ENCODE measurements around the gene ZSCAN30.
A peak's percentile ranks its signal among the peaks of the same experiment; 100 is the strongest.

Gene ZSCAN30

DNA sequence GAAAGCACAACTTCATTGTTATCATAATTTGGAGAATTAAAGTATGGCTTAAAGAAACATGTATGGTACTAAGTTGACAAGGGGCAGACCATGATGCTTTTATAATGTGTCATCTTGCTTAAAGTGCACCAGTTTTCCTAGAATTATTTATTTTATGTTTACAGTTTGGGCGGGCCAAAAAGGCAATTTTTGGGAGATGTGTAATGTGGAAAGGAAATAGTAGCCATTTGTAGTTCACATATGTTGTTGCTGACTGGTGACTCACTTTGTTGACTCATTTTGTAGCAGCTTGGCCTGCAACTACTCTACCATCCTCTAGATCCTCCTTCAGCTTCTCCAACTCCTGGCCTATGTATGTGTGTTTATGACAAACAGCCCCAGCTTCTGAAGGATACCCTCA lies 7.7 kb downstream of the ZSCAN30 start:
- DNase-seq (ENCODE audit: low read depth in 2 of 2, low spot score in 1 of 2): no peak

DNA sequence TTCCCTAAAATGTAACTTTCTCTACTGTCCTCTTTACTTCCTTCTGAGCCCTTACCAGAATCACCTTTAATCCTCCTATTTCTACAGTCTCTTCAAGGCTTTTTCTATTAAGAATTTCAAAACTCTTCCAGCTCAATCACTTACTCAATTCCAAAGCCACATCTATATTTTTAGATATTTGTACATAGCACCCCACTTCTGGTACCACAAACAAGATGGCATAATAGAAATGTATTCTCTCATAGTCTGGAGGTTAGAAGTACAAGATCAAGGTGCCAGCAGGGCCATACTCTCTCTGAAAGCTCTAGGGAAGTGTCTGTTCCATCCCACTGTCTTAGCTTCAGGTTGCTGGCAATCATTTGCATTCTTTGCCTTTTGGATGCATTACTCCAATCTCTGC lies 11.1 kb downstream of the ZSCAN30 start:
- DNase-seq (ENCODE audit: low read depth in 2 of 2, low spot score in 1 of 2): no peak

DNA sequence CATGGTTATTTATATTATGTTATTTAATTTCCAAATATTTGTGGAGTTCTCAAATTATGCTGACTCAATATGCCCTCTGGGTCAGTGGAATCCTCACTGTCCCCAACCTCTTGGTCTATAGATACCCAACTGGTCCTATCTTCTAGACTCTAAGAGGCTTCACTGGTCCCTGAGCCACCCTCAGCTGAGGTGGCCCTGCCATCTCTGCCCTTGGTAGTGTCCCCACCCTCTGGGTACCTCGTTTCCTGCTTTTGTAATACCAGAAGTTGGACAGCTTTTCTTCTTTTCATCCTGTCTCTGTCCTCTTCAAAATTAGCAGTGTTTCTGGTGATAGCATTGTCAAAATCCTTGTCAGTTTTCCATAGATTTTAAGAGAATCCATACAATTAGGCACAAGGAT lies 11.9 kb downstream of the ZSCAN30 start:
- DNase-seq (ENCODE audit: low read depth in 2 of 2, low spot score in 1 of 2): no peak

DNA sequence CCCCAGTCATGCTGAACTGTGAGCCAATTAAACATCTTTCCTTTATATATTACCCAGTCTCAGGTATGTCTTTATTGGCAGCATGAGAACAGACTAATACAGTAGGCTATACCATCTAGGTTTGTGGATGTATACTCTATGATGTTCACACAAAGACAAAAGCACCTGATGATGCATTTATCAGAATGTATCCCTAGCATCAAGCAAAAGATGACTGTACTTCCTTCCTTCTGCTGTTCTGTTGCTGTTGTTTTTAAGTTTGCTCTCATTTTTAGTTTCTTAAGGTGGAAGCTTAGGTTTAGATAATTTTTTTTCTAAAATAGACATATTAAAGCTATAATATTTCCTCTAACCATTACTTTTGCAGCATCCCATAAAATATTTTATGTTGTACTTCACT lies 12.4 kb downstream of the ZSCAN30 start:
- DNase-seq (ENCODE audit: low read depth in 2 of 2, low spot score in 1 of 2): no peak

DNA sequence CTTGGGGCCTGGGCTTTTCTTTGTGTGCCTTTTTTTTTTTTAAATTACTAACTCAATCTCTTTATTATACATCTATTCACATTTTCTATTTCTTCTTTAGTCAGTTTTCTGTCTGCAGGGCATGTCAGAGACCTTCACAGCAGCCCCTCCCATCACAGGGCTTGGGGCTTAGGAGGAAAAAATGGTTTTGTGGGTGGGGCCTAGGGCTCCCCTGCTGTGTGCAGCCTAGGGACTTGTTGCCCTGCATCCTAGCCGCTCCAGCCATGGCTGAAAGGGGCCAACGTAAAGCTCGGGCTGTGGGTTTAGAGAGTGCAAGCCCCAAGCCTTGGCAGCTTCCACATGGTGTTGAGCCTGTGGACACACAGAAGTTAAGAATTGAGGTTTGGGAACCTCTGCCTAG lies 13.8 kb downstream of the ZSCAN30 start:
- DNase-seq (ENCODE audit: low read depth in 2 of 2, low spot score in 1 of 2): no peak

DNA sequence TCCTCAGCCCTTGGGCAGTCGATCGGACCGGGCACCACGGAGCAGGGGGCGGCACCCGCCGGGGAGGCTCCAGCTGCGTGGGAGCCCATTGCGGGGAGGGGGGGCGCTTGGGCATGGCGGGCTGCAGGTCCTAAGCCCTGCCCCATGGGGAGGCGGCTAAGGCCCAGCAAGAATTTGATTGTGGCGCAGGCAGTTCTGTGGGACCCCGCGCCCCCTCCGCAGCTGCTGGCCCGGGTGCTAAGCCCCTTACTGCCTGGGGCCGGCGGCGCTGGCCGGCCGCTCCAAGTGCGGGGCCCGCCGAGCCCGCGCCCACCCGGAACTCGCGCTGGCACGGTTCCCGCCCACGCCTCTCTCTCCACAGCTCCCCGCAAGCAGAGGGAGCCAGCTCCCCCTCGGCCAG lies 18.4 kb downstream of the ZSCAN30 start:
- no peak for DNase-seq (ENCODE audit: low read depth in 2 of 2, low spot score in 1 of 2)

DNA sequence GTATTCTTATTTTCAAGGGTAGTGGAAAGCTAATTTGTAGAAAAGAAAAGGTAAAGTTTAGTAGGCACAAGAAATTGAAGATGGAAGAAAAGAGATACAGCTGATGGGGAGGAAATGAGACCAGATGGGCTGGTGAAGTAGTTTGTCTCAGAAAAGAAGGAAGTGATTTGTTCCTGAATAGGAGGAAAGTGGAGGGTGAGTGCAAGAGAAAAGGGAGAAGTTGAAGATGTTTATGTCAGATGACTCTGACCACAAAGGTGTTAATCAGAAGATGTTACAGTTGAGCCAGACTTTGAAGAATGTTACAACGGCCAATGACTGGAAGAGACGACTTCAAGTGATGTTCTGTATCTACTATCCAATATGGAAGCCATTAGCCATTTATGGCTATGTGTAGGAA lies 21.2 kb downstream of the ZSCAN30 start:
- no peak for DNase-seq (ENCODE audit: low read depth in 2 of 2, low spot score in 1 of 2)

DNA sequence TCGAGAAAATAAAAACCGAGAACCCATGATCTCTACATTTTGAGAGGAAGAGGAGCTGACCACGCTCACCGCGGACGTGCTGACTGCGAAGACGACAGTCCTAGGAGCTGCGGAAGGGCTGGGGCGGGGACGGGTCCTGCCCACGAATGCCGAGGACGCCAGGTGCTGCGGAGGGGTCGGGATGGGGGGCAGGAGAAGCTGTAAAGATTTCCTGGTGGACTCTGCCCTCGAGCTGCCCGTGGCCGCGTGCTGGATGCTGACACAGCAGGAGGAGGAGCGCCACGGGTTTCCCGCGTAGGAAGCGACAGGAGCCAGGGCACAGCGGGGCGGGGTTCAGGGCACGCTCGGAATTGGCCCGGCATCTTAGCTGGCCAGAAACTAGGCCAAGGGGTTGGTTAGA lies 22.2 kb downstream of the ZSCAN30 start:
- no peak for DNase-seq (ENCODE audit: low read depth in 2 of 2, low spot score in 1 of 2)

DNA sequence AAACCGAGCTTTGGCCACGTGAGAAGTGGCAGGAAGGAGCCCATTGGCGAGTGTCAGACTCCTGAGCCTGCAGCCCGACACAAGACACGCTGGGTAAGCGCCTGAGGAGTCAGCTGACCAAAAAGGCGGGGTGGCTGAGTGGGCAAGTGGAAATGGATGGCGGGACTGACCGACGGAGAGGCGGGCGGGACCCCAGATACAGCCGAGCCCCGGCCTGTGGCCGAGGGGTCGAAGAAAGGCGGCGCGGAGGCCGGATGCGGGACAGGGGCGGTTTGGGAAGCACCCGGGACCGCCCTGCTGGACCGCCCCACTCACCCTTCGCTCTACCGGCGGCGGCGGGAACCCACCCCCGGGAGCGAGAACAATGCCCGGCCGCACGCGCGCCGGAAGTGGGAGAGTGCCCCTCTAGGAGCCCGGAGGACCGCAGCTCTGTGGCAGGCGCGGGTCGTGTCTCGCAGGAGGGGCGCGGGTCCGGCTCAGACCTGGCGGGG lies 22.8 kb downstream of the ZSCAN30 start:
- peak; percentile 39 to 57 for DNase-seq (ENCODE audit: low read depth in 2 of 2, low spot score in 1 of 2)

DNA sequence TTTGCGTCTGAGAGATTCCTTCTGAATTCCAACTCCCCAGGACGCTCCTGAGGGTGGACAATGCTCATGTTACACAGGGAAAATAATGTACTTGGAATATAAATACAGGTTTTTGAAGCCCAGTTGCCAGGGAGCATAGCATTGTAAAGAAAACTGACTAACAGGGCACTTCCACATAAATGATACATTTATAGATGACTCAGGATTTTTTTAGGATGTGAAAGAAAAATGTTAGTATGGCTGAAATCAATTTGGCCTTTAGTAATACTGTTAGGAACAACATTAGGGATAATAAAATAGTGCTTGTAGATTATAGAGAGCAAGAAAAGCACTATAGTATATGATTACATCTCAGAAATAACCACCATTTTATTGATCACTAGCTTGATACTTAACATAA lies 25.6 kb downstream of the ZSCAN30 start:
- no peak for DNase-seq (ENCODE audit: low read depth in 2 of 2, low spot score in 1 of 2)

DNA sequence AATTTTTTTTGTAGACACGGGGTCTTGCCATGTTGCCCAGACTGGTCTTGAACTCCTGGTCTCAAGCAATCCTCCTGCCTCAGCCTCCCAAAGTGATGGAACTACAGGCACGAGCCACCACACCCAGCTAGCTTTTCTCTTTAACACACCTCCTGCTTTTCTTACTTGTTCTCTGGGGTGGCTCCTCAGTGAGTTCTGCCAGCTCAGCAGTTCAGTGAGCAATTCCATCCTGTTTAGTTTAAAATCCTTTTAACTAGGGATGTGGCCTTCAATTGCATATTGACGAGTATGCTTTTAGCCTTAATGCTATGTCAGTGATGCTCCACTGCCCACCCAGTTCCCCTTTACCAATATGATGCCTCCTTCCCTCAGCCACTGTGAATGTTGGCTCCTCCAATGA lies 33.1 kb downstream of the ZSCAN30 start:
- DNase-seq (ENCODE audit: low read depth in 2 of 2, low spot score in 1 of 2): no peak

DNA sequence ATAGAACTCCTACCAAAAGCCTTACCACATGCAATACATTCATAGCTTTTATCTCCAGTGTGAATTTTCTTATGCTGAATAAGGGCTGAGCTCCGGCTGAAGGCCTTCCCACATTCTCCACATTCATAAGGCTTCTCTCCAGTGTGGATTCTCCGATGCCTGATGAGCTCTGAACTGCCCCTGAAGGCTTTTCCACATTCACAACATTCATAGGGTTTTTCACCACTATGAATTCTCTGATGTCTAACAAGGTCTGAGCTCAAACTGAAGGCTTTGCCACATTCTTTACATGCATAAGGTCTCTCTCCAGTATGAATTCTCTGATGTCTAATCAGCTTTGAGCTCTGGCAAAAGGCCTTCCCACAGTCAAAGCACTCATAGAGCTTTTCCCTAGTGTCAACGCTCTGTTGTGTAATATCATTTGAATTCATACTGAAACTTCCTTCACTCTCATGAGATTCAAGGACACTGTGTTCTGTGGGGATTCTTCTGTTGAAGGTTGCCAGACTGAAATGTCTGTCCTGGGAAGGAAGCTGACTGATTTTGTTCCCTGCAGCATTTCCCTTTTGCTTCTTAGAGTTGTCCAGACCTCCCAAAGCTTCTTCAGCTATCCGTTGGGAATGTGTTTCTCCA lies 36.3 kb downstream of the ZSCAN30 start:
- DNase-seq (ENCODE audit: low read depth in 2 of 2, low spot score in 1 of 2): no peak

DNA sequence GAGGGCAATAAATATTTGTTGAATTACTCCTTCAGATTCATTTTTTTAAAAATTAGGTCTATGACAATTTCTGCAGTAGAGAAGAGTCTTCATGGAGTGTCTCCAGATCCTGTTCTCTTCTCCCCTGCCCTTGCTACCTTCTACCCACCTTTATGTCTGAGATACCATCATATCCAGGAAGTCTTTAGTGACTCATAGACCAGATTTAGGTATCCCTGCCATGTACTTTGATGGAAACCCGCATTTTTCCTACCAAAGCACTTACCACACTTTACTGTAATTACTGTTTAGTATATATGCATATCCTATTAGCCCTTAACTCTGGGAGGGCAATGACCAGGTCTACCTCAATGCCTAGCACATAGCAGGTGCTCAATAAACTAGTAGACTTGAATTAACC lies 37.6 kb downstream of the ZSCAN30 start:
- DNase-seq (ENCODE audit: low read depth in 2 of 2, low spot score in 1 of 2): no peak

DNA sequence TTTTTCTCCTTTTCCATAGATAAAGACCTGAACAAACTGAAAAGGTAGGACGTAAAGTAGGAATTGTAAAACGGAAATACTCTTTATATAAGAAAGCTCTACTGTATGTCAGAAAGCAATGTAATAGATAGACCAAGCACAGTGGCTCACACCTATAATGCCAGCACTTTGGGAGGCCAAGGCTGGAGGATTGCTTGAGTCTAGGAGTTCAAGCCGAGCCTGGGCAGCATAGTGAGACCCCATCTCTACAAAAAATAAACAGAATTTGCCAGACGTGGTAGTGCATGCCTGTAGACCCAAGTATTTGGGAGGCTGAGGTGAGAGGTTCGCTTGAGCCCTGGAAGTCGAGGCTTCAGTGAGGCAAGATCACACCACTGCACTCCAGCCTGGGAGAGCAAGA lies 41.6 kb downstream of the ZSCAN30 start:
- no peak for DNase-seq (ENCODE audit: low read depth in 2 of 2, low spot score in 1 of 2)

DNA sequence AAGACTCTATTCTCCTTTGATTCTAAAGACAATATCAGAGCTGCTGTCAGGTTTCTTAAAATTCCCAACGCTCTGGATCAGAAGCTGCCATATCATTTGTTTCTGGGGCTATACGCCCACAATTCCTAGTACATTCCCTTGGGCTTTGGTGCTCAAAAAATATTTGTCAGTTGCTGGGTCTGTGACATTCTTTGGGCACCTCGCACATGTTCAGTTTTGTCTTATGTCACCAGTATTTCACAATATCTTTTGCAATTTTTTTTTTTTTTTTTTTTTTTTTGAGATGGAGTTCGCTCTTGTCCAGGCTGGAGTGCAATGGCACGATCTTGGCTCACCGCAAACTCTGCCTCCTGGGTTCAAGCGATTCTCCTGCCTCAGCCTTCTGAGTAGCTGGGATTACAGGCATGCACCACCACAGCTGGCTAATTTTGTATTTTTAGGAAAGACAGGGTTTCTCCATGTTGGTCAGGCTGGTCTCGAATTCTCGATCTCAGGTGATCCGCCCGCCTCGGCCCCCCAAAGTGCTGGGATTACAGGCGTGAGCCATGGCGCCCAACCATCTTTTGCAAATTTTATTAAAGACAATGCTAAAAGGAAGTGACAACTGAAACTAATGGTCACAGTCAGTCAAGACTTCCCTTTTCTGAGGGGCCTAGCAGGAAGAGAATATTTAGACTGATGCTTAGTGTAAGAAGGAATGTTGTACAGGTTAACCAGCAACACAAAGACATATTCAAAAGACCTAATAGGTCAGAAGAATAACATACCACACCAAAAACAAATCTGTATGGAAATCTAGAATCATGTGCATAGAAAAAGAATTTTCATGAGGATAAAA lies 42.4 kb downstream of the ZSCAN30 start:
- DNase-seq (ENCODE audit: low read depth in 2 of 2, low spot score in 1 of 2): no peak

DNA sequence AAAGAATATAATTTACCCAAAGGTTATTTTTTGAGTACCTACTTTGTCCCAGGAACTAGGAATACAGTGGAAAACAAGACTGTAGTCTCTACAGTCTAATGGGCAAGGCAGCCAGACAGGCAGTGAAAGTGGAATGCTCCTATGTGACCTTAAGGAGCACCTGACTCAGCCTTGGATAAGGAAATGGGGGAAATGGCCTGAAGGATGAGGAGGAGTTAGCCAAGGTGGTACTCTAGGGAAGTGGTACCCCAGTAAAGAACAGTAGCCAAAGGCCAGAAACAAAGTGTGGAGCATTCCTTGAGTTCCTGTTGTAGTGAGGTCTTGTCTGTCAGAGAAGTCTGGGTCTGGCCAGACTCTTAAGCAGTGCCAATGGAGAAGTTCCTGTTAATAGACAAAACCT lies 43.2 kb downstream of the ZSCAN30 start:
- no peak for DNase-seq (ENCODE audit: low read depth in 2 of 2, low spot score in 1 of 2)

DNA sequence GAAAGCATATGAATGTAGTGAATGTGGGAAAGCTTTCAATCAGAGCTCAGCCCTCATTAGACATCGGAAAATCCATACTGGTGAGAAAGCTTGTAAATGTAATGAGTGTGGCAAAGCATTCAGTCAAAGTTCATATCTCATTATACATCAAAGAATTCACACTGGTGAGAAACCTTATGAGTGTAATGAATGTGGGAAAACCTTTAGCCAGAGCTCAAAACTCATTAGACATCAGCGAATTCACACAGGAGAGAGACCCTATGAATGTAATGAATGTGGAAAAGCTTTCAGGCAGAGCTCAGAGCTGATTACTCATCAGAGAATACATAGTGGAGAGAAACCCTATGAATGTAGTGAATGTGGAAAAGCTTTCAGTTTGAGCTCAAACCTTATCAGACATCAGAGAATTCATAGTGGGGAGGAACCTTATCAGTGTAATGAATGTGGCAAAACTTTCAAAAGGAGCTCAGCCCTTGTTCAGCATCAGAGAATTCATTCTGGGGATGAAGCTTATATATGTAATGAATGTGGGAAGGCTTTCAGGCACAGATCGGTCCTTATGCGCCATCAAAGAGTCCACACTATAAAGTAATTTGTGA lies 44.2 kb downstream of the ZSCAN30 start:
- no peak for DNase-seq (ENCODE audit: low read depth in 2 of 2, low spot score in 1 of 2)

DNA sequence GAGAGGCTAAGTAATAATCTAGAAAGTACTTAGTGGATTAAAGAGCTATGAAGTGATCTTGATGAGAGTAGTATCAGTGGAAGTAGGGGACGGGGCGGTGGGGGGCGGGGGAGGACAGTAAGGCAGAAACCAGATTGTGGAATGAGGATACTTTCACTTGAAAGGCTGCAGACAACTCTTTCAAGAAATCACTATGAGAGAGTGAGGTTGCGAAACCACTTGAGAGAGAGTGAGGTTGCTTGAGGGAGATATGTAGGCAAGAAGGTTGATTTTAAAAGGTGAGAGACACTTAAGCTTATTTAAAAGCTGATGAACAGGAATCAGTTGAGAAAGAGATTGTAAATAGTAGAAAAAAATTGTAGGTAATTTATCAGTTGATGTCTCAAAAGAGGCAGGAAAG lies 45.4 kb downstream of the ZSCAN30 start:
- no peak for DNase-seq (ENCODE audit: low read depth in 2 of 2, low spot score in 1 of 2)

DNA sequence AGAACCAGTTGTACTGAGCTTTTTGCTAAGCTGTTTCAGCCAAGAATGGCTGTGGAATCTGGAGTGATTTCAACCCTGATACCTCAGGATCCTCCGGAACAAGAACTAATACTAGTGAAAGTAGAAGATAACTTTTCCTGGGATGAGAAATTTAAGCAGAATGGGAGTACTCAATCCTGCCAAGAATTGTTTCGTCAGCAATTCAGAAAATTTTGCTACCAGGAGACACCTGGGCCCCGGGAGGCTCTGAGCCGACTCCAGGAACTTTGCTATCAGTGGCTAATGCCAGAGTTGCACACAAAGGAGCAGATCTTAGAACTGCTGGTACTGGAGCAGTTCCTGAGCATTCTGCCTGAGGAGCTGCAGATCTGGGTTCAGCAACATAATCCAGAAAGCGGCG lies 47.6 kb downstream of the ZSCAN30 start:
- no peak for DNase-seq (ENCODE audit: low read depth in 2 of 2, low spot score in 1 of 2)

DNA sequence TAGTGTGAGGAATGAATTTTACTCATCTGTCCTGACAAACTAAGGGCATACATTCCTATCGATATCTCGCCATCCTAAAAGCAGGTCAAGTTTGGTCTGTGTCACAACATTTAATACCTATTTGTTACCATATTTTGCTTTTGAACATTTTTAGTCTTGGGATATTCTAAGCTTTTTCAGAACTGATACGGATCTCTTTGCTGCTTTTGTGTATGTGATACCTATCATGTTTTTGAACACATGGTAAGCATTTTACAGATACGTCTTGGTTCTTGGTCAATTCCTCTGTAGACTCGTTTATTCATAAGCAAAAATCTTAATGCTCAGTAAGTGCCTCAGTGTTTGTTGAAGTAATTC lies 48.6 kb downstream of the ZSCAN30 start:
- no peak for DNase-seq (ENCODE audit: low read depth in 2 of 2, low spot score in 1 of 2)

DNA sequence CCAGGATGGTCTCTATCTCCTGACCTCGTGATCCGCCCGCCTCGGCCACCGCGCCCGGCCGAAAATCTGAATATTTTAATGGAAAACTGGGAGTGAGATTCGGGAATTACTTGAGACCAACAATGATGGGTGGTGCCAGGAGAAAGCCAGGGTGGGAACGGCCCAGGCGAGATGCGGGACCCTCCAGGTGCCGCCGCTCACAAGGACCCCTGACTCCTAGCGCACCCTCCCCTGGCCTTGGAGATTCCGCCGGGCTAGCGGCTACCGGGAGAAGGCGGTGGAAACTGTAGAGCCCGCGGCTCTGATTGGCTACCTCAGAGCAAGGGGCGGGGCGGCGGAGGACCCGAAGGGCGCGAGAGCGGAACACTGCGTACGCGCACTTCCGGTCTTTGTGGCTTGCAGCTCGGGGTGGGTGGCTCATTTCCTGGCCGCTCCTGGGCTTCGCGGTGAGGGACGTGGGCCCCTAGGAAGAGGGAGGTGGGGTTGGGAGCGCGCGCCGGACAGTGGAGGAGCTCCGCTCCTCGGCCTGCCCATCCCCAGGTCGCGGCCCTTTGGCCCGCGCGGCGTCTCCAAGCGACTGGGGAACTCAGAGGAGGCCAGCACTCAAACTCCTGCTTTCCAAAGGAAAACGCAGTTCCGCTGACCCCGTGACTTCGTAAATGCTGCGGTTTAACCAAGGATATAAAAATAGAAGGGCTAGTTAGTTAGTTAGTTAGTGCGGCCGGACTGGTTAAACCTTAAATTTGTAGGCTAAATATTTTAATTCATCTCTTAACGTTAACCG lies 49.2 kb downstream of the ZSCAN30 start, which contains the start of gene ZNF397:
ZNF397 (plus strand) TSS at position 371 of the 784 bp plus-strand sequence. CDS start 1,437 bp downstream, outside the sequence.
- peak; percentile 92 to 93 for DNase-seq (ENCODE audit: low read depth in 2 of 2, low spot score in 1 of 2)

Data from stimulated activated CD8-positive, alpha-beta memory T cell treated with anti-CD3 and anti-CD28 coated beads, Interleukin-4, amount 100 ng/mL, for 4 hours (primary cell).